Ishikawa (cell line): Measurements from ENCODE around the gene KCNAB1.

Source experiments
- CEBPB ChIP-seq: IDR thresholded peaks from 2 replicates; pipeline ENCODE4 v1.6.1; 2012
- CREB1 ChIP-seq: IDR thresholded peaks from 2 replicates; pipeline ENCODE4 v1.6.1; 2012; ENCODE audit warnings: low read depth
- EGR1 ChIP-seq: IDR thresholded peaks from 2 replicates; pipeline ENCODE4 v1.6.1; 2012
- EP300 ChIP-seq: IDR thresholded peaks from 2 replicates; pipeline ENCODE4 v1.6.1; 2012; ENCODE audit warnings: borderline replicate concordance
- FOXM1 ChIP-seq: IDR thresholded peaks from 2 replicates; pipeline ENCODE4 v1.6.1; 2012; ENCODE audit warnings: low read depth, borderline replicate concordance
- MAX ChIP-seq: IDR thresholded peaks from 2 replicates; pipeline ENCODE4 v1.6.1; 2012
- NFIC ChIP-seq: IDR thresholded peaks from 2 replicates; pipeline ENCODE4 v1.6.1; 2012
- RAD21 ChIP-seq: IDR thresholded peaks from 2 replicates; pipeline ENCODE4 v1.6.1; 2012; ENCODE audit warnings: low read depth
- TAF1 ChIP-seq: IDR thresholded peaks from 2 replicates; pipeline ENCODE4 v1.6.1; 2012; ENCODE audit warnings: low read depth, mild to moderate bottlenecking
- TCF12 ChIP-seq: IDR thresholded peaks from 2 replicates; pipeline ENCODE4 v1.6.1; 2012; ENCODE audit warnings: low read depth
- TEAD4 ChIP-seq: IDR thresholded peaks from 2 replicates; pipeline ENCODE4 v1.6.1; 2012
- YY1 ChIP-seq: IDR thresholded peaks from 2 replicates; pipeline ENCODE4 v1.6.1; 2012; ENCODE audit warnings: low read depth
- ZBTB7A ChIP-seq: IDR thresholded peaks from 2 replicates; pipeline ENCODE4 v1.6.1; 2012; ENCODE audit warnings: low read depth
- TF ChIP-seq, protein P1 (sequence below): IDR thresholded peaks from 2 replicates; pipeline ENCODE4 v1.6.1; 2012
- TF ChIP-seq, protein P2 (sequence below): IDR thresholded peaks from 2 replicates; pipeline ENCODE4 v1.6.1; 2012; ENCODE audit warnings: low read depth, mild to moderate bottlenecking

Gene KCNAB1

GRCh38 chr3:156536524-156537316 lies 416.3 kb downstream of the KCNAB1 start:
- TF ChIP-seq EGR1, result no peak
- TF ChIP-seq CEBPB, result no peak

DNA sequence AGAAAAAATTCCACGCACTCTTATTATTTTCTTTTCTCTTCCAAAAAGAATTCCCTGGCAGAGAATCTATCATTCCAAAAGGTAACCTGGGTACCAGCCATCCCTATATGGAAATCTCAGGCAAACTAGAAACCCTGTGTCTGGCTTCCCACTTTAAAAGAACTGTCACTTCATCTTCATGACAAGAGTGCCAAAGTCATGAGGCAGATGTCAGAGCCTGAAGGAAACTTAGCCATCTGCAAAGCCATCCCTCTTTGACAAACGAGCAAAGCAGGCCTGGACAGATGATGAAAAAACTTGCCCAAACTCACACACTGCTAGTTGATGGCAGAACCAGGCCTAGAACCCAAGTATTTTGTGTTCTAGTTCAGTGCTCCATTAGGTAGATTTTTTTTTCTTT lies 418.7 kb downstream of the KCNAB1 start:
- no peak for TF ChIP-seq ZBTB7A
- TF ChIP-seq TCF12, result no peak
- no peak for TF ChIP-seq TAF1
- TF ChIP-seq, protein P1, sequence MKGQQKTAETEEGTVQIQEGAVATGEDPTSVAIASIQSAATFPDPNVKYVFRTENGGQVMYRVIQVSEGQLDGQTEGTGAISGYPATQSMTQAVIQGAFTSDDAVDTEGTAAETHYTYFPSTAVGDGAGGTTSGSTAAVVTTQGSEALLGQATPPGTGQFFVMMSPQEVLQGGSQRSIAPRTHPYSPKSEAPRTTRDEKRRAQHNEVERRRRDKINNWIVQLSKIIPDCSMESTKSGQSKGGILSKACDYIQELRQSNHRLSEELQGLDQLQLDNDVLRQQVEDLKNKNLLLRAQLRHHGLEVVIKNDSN, result no peak
- TF ChIP-seq, protein P2, sequence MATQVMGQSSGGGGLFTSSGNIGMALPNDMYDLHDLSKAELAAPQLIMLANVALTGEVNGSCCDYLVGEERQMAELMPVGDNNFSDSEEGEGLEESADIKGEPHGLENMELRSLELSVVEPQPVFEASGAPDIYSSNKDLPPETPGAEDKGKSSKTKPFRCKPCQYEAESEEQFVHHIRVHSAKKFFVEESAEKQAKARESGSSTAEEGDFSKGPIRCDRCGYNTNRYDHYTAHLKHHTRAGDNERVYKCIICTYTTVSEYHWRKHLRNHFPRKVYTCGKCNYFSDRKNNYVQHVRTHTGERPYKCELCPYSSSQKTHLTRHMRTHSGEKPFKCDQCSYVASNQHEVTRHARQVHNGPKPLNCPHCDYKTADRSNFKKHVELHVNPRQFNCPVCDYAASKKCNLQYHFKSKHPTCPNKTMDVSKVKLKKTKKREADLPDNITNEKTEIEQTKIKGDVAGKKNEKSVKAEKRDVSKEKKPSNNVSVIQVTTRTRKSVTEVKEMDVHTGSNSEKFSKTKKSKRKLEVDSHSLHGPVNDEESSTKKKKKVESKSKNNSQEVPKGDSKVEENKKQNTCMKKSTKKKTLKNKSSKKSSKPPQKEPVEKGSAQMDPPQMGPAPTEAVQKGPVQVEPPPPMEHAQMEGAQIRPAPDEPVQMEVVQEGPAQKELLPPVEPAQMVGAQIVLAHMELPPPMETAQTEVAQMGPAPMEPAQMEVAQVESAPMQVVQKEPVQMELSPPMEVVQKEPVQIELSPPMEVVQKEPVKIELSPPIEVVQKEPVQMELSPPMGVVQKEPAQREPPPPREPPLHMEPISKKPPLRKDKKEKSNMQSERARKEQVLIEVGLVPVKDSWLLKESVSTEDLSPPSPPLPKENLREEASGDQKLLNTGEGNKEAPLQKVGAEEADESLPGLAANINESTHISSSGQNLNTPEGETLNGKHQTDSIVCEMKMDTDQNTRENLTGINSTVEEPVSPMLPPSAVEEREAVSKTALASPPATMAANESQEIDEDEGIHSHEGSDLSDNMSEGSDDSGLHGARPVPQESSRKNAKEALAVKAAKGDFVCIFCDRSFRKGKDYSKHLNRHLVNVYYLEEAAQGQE, result no peak
- TF ChIP-seq RAD21, result no peak
- no peak for TF ChIP-seq CEBPB
- no peak for TF ChIP-seq EP300
- no peak for TF ChIP-seq CREB1
- TF ChIP-seq MAX, result no peak
- TF ChIP-seq NFIC, result no peak
- no peak for TF ChIP-seq TEAD4
- TF ChIP-seq FOXM1, result no peak
- no peak for TF ChIP-seq YY1
- no peak for TF ChIP-seq EGR1

DNA sequence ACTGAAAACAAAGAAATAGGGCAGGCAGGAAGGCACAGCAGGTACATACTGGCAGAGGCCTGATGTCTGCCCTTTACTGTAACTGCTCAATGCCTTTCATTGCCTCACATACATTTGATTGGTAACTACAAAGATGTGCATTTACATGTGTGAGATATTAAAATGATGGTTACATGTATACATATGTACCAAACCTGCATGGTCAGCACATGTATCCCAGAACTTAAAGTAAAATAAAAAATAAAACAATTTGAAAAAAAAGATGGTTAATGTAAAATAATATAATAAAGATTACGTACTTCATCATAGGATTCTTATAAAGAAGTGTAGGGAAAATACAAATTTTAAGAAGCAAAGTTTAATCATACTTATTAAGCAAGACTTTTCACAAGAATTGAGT lies 419.4 kb downstream of the KCNAB1 start:
- TF ChIP-seq, protein P2, result no peak
- TF ChIP-seq TCF12, result no peak
- TF ChIP-seq TAF1, result no peak
- TF ChIP-seq TEAD4, result no peak
- no peak for TF ChIP-seq FOXM1
- no peak for TF ChIP-seq EP300
- TF ChIP-seq YY1, result no peak
- TF ChIP-seq CEBPB, result no peak
- TF ChIP-seq, protein P1, result no peak
- TF ChIP-seq NFIC, result no peak
- no peak for TF ChIP-seq CREB1
- TF ChIP-seq RAD21, result no peak
- TF ChIP-seq EGR1, result no peak
- TF ChIP-seq MAX, result no peak
- TF ChIP-seq ZBTB7A, result no peak

DNA sequence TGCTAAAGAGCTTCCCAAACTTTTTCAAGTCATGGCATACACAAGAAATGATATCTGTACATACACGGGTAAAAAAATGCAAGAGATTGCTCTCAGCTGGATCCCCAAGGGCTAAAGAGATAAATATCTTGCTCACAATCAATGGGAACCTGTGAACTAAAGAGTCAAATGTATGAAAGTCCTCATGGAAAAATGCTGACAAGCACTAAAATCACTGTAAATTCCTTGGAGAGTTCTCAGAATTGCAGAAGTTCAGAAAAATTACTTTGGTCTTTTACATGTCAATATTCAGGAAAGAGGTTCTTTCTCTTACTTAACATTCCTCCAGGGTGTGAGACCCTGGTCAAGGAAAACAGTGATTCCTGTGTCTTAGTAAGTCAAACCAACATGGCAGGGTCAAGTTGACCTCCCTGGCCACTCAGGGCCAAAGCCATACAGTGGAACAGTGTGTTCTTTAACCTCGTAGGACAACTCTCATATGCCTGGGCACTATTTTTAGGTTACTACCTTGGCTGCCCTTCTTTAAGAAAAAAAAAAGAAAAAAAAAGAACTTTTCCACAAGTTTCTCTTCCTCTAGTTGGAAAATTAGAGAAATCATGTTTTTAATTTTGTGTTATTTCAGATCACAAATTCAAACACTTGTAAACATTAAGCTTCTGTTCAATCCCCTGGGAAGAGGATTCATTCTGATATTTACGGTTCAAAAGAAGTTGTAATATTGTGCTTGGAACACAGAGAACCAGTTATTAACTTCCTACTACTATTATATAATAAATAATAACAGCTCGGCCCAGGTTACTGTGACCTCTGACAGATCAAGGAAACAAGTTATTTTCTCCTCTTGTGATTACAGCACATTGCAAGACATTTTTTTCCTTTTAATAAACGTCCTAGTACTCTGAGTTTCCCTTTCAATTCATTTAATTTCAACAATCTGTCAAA lies 422.0 kb downstream of the KCNAB1 start:
- TF ChIP-seq MAX (no peak), YY1 (no peak), TEAD4 (no peak), CEBPB (no peak), FOXM1 (no peak), TCF12 (no peak), ZBTB7A (no peak), EP300 (no peak)
- TF ChIP-seq, protein P2, result no peak
